Smooth muscle cell (in vitro differentiated cells): ENCODE data around the gene CSMD2. TPM values are rescaled to one million over a fixed set of nuclear protein-coding genes. Genes with fewer than 3 reads are reported as not detected.

ENCODE experiments used
- DNase-seq: peaks from one replicate; lab custom pipeline; 2025; ENCODE audit not compliant: unreplicated experiment; lab: John Stamatoyannopoulos, UW
- H2AFZ ChIP-seq: fragments of 200-600 bp; sonication (generic); 2 replicates; pipeline ENCODE4 v1.6.0; 2016; ENCODE audit warnings: antibody characterized with exemption, low read depth, mild to moderate bottlenecking
- H3F3A ChIP-seq: fragments of 200-600 bp; sonication (generic); 2 replicates; pipeline ENCODE4 v1.6.0; 2017; ENCODE audit warnings: antibody characterized with exemption, low read depth
- H3K27ac ChIP-seq: fragments of 200-600 bp; sonication (generic); 2 replicates; pipeline ENCODE4 v1.5.1; 2016; ENCODE audit warnings: low read depth, mild to moderate bottlenecking
- H3K27me3 ChIP-seq: fragments of 200-600 bp; sonication (generic); 2 replicates; pipeline ENCODE4 v1.6.1; 2016; ENCODE audit warnings: low read depth, mild to moderate bottlenecking
- H3K36me3 ChIP-seq: fragments of 200-600 bp; sonication (generic); 2 replicates; pipeline ENCODE4 v1.5.1; 2016; ENCODE audit warnings: low read depth
- H3K4me1 ChIP-seq: fragments of 200-600 bp; sonication (generic); 2 replicates; pipeline ENCODE4 v1.5.1; 2016; ENCODE audit warnings: low read depth
- H3K4me2 ChIP-seq: fragments of 200-600 bp; sonication (generic); 2 replicates; pipeline ENCODE4 v1.6.0; 2016; ENCODE audit warnings: mild to moderate bottlenecking
- H3K4me3 ChIP-seq: fragments of 200-600 bp; sonication (generic); 2 replicates; pipeline ENCODE4 v1.5.1; 2016; ENCODE audit warnings: mild to moderate bottlenecking
- H3K79me2 ChIP-seq: fragments of 200-600 bp; sonication (generic); 2 replicates; pipeline ENCODE4 v1.6.0; 2016; ENCODE audit warnings: low read depth, mild to moderate bottlenecking
- H3K9ac ChIP-seq: fragments of 200-600 bp; sonication (generic); 2 replicates; pipeline ENCODE4 v1.6.0; 2016; ENCODE audit warnings: low read depth
- H3K9me3 ChIP-seq: fragments of 200-600 bp; sonication (generic); replicated peaks from 2 replicates; pipeline ENCODE4 v1.5.1; 2016; ENCODE audit warnings: low read depth
- H4K20me1 ChIP-seq: fragments of 200-600 bp; sonication (generic); 2 replicates; pipeline ENCODE4 v1.6.0; 2016; ENCODE audit warnings: low read depth
- WGBS: methylation state at CpG from one replicate; pipeline ENCODE4 v1.1.7; 2016; ENCODE audit warnings: low lambda C conversion rate; 5-methylcytosine and 5-hydroxymethylcytosine counted together
- polyA plus RNA-seq: library from polyadenylated mRNA; unstranded; fragments of >200 nt; fragmentation: Nextera tagmentation; extraction: Ambion mirVana; gene quantifications from 2 replicates; pipeline ENCODE4 v1.2.1, GENCODE V29; 2016
- total RNA-seq: library from RNA; depleted of rRNA; stranded (reverse); fragments of >200 nt; gene quantifications from 2 replicates; pipeline ENCODE4 v1.2.3, GENCODE V29; 2014
- TF ChIP-seq, protein P1 (sequence below): fragments of 200-600 bp; sonication (generic); IDR thresholded peaks from 2 replicates; pipeline ENCODE4 v1.5.1; 2017; ENCODE audit warnings: borderline replicate concordance, mild to moderate bottlenecking, antibody characterized with exemption; ENCODE audit not compliant: insufficient read depth, poor library complexity, severe bottlenecking

CSMD2 gene
- total and polyA plus RNA-seq, 2 experiments from 2014 or later, result 0.65 to 1.8 TPM

DNA sequence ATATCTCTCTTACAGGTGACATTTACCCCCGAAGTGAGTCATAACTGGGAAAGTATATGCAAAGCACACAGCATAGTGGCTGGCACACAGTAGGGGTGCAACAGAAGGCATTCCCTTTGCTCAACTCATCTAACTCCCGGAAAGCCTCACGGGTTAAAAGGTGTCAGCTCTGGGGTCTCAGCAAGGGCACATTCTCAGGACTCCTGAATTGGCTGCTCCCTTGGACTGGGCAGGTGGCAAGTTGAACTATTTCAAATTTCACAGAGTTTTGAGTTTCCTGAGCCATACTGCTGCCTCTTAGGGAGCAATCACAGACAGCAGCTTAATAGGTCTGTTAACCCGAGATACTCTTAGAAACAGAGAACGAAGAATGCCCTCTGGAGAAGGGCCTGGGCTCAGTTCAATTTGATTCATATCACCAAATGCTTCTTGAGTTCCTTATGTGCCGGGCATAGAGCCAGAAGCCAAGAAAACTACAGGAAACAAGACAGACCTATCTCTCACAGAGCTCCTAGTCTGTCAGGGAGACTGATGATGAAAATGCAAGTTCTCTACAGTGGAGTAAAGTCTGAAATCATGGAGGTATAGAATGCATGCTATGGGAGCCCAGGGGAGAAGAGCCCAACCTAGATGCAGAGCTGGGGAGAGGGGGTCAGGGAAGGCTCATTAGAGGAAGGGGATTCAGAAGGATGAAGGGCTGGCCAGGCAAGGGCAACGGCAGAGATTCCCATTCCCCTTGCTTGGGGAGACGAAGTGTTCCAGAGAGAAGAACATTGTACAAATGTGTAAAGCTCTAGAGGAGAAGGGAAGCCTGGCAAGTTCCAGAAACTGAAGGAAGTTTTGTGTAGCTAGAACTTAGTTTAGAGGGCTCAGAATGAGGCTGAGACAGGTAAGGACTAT lies 445.0 kb downstream of the CSMD2 start:
- Histone ChIP-seq H3K36me3 (no peaks in the 10 kb centered on the region), H3K9me3 (no peaks in the 10 kb centered on the region), H2AFZ (no peak overlapping the region), H3K4me3 (no peak overlapping the region), H3K27ac (no peak overlapping the region), H3F3A (no peaks in the 10 kb centered on the region), H3K79me2 (no peaks in the 10 kb centered on the region), H3K27me3 (peaks cover 9% of the 10 kb centered on the region), H4K20me1 (no peaks in the 10 kb centered on the region), H3K4me2 (no peak overlapping the region), H3K9ac (no peak overlapping the region), H3K4me1 (no peaks in the 10 kb centered on the region)
- 83% methylated on average over 8 of the region's 8 CpGs for WGBS
- TF ChIP-seq, protein P1, sequence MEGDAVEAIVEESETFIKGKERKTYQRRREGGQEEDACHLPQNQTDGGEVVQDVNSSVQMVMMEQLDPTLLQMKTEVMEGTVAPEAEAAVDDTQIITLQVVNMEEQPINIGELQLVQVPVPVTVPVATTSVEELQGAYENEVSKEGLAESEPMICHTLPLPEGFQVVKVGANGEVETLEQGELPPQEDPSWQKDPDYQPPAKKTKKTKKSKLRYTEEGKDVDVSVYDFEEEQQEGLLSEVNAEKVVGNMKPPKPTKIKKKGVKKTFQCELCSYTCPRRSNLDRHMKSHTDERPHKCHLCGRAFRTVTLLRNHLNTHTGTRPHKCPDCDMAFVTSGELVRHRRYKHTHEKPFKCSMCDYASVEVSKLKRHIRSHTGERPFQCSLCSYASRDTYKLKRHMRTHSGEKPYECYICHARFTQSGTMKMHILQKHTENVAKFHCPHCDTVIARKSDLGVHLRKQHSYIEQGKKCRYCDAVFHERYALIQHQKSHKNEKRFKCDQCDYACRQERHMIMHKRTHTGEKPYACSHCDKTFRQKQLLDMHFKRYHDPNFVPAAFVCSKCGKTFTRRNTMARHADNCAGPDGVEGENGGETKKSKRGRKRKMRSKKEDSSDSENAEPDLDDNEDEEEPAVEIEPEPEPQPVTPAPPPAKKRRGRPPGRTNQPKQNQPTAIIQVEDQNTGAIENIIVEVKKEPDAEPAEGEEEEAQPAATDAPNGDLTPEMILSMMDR, result no peak
- no peak for DNase-seq

DNA sequence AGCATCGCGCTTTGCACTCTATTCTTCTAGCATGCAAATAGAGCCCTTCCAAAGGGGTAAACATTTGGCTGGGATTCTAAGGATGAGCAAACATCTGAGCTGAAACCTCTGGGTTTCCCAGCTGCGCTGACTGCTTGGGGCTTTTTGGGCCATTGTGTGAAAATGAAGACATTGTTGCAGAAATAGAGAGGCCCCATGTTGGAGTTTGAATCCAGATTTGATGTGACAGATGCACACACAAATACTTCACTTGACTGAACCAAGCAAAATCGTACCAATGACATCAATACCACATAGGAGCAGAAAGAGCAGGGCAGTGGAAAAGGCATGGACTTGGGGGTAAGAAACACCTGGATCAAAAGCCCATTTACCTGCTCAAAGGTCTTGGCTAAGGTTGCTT lies 445.7 kb downstream of the CSMD2 start:
- no peak for DNase-seq
- TF ChIP-seq, protein P1, result no peak
- WGBS, result 90% methylated on average over 4 of the region's 4 CpGs
- Histone ChIP-seq H3K9me3 (no peaks in the 10 kb centered on the region), H3K4me3 (no peak overlapping the region), H3K4me2 (no peak overlapping the region), H3K4me1 (no peaks in the 10 kb centered on the region), H3K9ac (no peak overlapping the region), H3K79me2 (no peaks in the 10 kb centered on the region), H3K27me3 (peaks cover 9% of the 10 kb centered on the region), H3K36me3 (no peaks in the 10 kb centered on the region), H3K27ac (no peak overlapping the region), H3F3A (no peaks in the 10 kb centered on the region), H2AFZ (no peak overlapping the region), H4K20me1 (no peaks in the 10 kb centered on the region)

DNA sequence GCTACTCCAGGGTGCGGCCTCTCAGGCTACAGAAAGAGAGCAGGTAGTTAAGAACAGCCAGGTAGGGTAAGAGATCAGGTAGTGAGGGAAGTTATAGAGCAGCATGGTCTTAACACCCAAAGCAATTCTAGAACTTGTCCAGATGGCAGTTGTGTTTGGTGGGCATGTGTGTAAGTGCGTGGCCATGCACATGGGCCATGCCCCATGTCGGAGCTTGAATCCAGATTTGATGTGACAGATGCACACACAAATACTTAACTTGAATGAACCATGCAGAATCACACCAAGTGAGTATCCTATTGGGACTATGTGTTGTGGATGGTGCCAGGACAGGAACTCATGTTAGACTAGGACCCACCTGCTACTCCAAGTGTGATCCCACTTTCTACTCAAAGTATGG lies 446.8 kb downstream of the CSMD2 start:
- H3K79me2 ChIP-seq, result no peaks in the 10 kb centered on the region
- no peaks in the 10 kb centered on the region for H3K4me1 ChIP-seq
- no peaks in the 10 kb centered on the region for H3K9me3 ChIP-seq
- 98% methylated on average over 3 of the region's 3 CpGs for WGBS
- peaks cover 10% of the 10 kb centered on the region for H3K27me3 ChIP-seq
- H3K27ac ChIP-seq, result no peak overlapping the region
- no peak overlapping the region for H3K4me2 ChIP-seq
- H4K20me1 ChIP-seq, result no peaks in the 10 kb centered on the region
- DNase-seq, result no peak
- TF ChIP-seq, protein P1, result no peak
- H3K4me3 ChIP-seq, result no peak overlapping the region
- no peaks in the 10 kb centered on the region for H3F3A ChIP-seq
- no peaks in the 10 kb centered on the region for H3K36me3 ChIP-seq
- no peak overlapping the region for H3K9ac ChIP-seq
- H2AFZ ChIP-seq, result no peak overlapping the region
